AG09319 (cell line): Measurements from ENCODE around the gene RSRC1.

Source experiments
- DNase-seq: peaks from one replicate; pipeline ENCODE4 v3.0.0-alpha.2; 2010; ENCODE audit warnings: low read depth; ENCODE audit errors: extremely low read depth
- CTCF ChIP-seq: IDR thresholded peaks from 2 replicates; pipeline ENCODE4 v1.5.1; 2011; ENCODE audit warnings: low read depth, mild to moderate bottlenecking, inconsistent platforms, low read length, moderate library complexity

RSRC1 gene

DNA sequence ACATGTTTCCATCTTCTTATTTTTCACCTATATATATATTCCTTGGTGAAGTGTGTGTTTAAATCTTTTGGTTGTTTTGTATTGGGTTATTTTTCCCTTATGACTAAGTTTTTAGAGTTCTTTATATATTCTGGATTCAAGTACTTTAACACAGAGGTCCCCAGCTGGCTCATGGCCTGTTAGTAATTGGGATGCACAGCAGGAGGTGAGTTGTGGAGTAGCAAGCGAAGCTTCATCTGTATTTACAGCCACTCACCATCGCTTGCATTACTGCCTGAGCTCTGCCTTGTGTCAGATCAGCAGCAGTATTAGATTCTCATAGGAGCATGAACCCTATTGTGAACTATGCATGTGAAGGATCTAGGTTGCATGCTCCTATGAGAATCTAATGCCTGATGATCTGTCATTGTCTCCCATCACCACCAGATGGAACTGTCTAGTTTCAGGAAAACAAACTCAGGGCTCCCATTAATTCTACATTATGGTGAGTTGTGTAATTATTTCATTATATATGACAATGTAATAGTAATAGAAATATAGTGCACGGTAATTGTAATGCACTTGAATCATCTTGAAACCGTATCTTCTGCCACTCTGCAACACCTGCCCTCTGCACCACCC lies 151.6 kb downstream of the RSRC1 start:
- DNase-seq: no peak

GRCh38 chr3:158264894-158265293 lies 155.0 kb downstream of the RSRC1 start:
- DNase-seq: no peak

More for the DNA sequence above, 151.6 kb downstream of the RSRC1 start:
- no peak for TF ChIP-seq CTCF

GRCh38 chr3:158267015-158267414 lies 157.1 kb downstream of the RSRC1 start:
- no peak for DNase-seq
- no peak for TF ChIP-seq CTCF

More at GRCh38 chr3:158264894-158265293, 155.0 kb downstream of the RSRC1 start:
- no peak for TF ChIP-seq CTCF

- no peak for TF ChIP-seq CTCF
- no peak for DNase-seq
Measured at GRCh38 chr3:158269942-158270341, 160.1 kb downstream of the RSRC1 start.

GRCh38 chr3:158272081-158272480 lies 162.2 kb downstream of the RSRC1 start:
- no peak for DNase-seq
- no peak for TF ChIP-seq CTCF

- no peak for DNase-seq
- no peak for TF ChIP-seq CTCF
Measured at GRCh38 chr3:158273656-158274055, 163.8 kb downstream of the RSRC1 start.

GRCh38 chr3:158278187-158278586 lies 168.3 kb downstream of the RSRC1 start:
- TF ChIP-seq CTCF: no peak
- DNase-seq: no peak
